ENCODE data around the gene CPNE2.
A peak's percentile ranks its signal among the peaks of the same experiment; 100 is the strongest.
"Not testable (repeated sequence)": the region's sequence is repeated elsewhere in the genome, so short reads cannot be mapped to it uniquely, and the experiment has no call there.

Gene CPNE2

GRCh38 chr16:57091975-57092785 lies at the start of gene CPNE2:
TSS of gene CPNE2 (plus strand) at chr16:57092583. CDS start at chr16:57110743, 18,160 bp downstream.
- FAIRE-seq (no peak), DNase-seq (ENCODE audit: insufficient read length, low spot score) (peak; percentile 71)

- DNase-seq (ENCODE audit: insufficient read length, low spot score) (no peak), FAIRE-seq (no peak)
Observed at GRCh38 chr16:57043248-57043647, 49.1 kb upstream of the CPNE2 start.

GRCh38 chr16:57044931-57045693 lies 47.3 kb upstream of the CPNE2 start:
- DNase-seq (ENCODE audit: insufficient read length, low spot score) (no peak), FAIRE-seq (peak; percentile 84)

GRCh38 chr16:57045694-57046381 lies 46.5 kb upstream of the CPNE2 start:
- FAIRE-seq, result peak; percentile 96
- peak; percentile 40 for DNase-seq (ENCODE audit: insufficient read length, low spot score)

- FAIRE-seq, result peak; percentile 96
- DNase-seq (ENCODE audit: insufficient read length, low spot score), result no peak
Observed at GRCh38 chr16:57048095-57048494, 44.3 kb upstream of the CPNE2 start.

- DNase-seq (ENCODE audit: insufficient read length, low spot score), result peak; percentile 59
- peak; percentile 91 for FAIRE-seq
Observed at GRCh38 chr16:57049678-57050077, 42.7 kb upstream of the CPNE2 start.

- FAIRE-seq, result no peak
- DNase-seq (ENCODE audit: insufficient read length, low spot score), result no peak
Observed at GRCh38 chr16:57051696-57052228, 40.6 kb upstream of the CPNE2 start.

- FAIRE-seq (no peak), DNase-seq (ENCODE audit: insufficient read length, low spot score) (no peak)
Observed at GRCh38 chr16:57053206-57053605, 39.2 kb upstream of the CPNE2 start.

GRCh38 chr16:57054338-57054737 lies 38.0 kb upstream of the CPNE2 start:
- no peak for DNase-seq (ENCODE audit: insufficient read length, low spot score)
- no peak for FAIRE-seq

GRCh38 chr16:57054771-57055170 lies 37.6 kb upstream of the CPNE2 start:
- no peak for DNase-seq (ENCODE audit: insufficient read length, low spot score)
- FAIRE-seq, result no peak

GRCh38 chr16:57055671-57056070 lies 36.7 kb upstream of the CPNE2 start:
- DNase-seq (ENCODE audit: insufficient read length, low spot score), result no peak
- FAIRE-seq, result no peak

- no peak for FAIRE-seq
- no peak for DNase-seq (ENCODE audit: insufficient read length, low spot score)
Observed at GRCh38 chr16:57058291-57058861, 34.0 kb upstream of the CPNE2 start.

- FAIRE-seq (no peak), DNase-seq (ENCODE audit: insufficient read length, low spot score) (no peak)
Observed at GRCh38 chr16:57060323-57061083, 31.9 kb upstream of the CPNE2 start.

- no peak for DNase-seq (ENCODE audit: insufficient read length, low spot score)
- FAIRE-seq, result no peak
Observed at GRCh38 chr16:57061084-57061905, 31.1 kb upstream of the CPNE2 start.

GRCh38 chr16:57062329-57062728 lies 30.1 kb upstream of the CPNE2 start:
- FAIRE-seq, result no peak
- DNase-seq (ENCODE audit: insufficient read length, low spot score), result no peak

GRCh38 chr16:57063189-57063588 lies 29.2 kb upstream of the CPNE2 start:
- not testable (repeated sequence) for FAIRE-seq

GRCh38 chr16:57064995-57065394 lies 27.4 kb upstream of the CPNE2 start:
- FAIRE-seq, result no peak
- DNase-seq (ENCODE audit: insufficient read length, low spot score), result no peak

More at GRCh38 chr16:57063189-57063588, 29.2 kb upstream of the CPNE2 start:
- not testable (repeated sequence) for DNase-seq (ENCODE audit: insufficient read length, low spot score)

- FAIRE-seq, result no peak
- no peak for DNase-seq (ENCODE audit: insufficient read length, low spot score)
Observed at GRCh38 chr16:57066625-57067024, 25.8 kb upstream of the CPNE2 start.

GRCh38 chr16:57067347-57067746 lies 25.0 kb upstream of the CPNE2 start:
- FAIRE-seq (no peak), DNase-seq (ENCODE audit: insufficient read length, low spot score) (no peak)

Data from GM19239 (cell line).